ENCODE results near the gene DHRS1.

Gene DHRS1

GRCh38 chr14:24280797-24281460, 18.7 kb downstream of the DHRS1 start:
- no peak for DNase-seq

GRCh38 chr14:24279301-24280186, 20.0 kb downstream of the DHRS1 start:
- peak; percentile 30 to 39 for DNase-seq

DNA sequence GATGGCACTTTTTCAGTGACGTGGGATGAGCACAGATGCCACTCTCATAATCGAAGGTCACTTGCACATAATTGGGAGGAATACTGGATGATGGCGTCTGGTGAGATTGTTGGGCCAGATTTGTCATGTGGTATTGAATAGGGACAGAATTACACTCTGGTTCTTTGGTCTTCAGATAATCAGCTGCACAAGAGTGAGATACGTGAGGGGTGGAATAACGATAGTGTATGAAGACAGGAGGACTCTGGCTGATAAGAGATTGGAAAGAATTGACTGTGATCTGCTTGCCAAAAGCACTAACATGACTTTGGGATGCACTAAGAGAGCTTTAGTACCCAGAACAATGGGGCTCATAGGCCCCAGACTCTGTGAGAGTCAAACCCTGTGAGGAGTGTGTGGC, 21.2 kb downstream of the DHRS1 start:
- no peak for DNase-seq

GRCh38 chr14:24277606-24278321, 21.8 kb downstream of the DHRS1 start:
- no peak for DNase-seq

DNA sequence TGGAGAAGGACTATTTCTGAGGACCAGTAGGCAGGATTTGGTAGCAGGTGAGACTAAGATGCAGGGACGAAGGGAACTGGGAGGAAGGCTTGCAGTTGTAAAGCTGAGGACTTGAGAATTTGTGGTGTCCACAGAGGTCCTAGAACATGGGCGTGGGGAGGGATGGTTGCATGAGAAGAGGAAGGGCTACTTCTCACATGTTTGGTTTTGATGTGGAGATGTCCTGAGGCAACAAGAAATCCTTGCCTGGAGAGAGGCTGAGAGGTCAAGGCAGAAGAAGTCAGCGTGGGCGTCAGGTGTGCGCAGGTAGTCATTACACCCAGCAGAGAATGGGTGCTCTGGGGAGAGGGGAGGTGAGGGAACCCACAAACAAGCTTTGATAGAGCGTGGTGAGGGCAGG, 22.5 kb downstream of the DHRS1 start:
- no peak for DNase-seq

- DNase-seq = peak; percentile 37 to 49
These were observed 25.5 kb downstream of the DHRS1 start for GRCh38 chr14:24274101-24274543.

- no peak for DNase-seq
These were observed 26.1 kb downstream of the DHRS1 start for GRCh38 chr14:24273422-24273998.

DNA sequence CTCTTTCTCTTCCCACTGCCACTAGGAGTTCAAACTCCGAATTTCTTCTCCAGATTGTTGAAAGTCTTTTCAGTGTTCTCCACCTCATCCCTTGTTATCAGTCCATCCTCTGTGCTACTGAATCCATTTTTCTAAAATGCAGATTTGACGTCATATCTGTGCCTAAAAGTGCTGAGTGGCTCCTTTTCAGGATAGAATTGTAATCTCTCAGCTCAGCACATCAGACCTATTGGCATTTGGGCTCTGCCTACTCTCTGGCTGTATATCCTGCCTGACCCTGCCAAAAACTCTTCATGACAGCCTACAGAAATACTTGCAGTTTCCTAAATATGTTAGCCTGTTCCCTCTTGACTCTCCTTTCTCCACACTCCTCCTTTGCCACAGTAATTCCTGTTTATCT, 27.1 kb downstream of the DHRS1 start:
- no peak for DNase-seq

GRCh38 chr14:24271834-24272263, 27.7 kb downstream of the DHRS1 start:
- DNase-seq = no peak

DNA sequence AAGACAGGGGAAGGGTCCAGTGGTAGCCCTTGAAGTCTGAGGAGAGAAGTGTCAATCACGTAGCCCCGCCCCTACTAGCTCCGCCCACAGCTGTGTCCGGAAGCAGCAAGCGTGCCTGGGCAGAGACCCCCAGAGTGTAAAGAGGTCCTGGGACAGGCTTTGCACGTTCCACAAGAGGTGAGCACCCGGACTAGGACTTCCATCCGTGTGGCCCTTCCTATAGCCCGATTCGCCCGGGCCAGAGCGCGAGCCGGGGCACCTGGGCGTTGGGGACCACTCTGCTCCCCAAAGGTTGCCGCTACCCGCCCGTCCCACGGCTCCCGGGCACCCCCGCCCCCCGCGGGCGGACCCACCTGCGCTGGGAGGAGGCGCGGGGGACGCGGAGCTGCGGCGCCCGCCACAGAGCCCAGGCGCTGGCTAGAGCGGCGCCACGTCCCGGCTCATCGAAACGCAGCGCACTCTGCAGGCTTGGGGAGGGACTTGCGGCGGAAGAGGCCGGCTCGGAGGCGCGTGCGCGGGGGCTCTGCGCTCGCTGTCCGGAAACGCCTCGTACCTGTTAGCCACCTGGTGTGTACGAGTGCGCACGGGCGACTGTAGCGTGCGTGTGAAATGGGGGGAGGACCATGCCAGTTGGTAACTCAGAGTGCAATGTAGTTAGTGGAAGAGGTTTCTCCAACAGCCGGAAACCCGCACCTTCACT, 28.3 kb downstream of the DHRS1 start, which contains the start of gene RABGGTA:
Gene RABGGTA (minus strand): TSS at position 464 of the 700 bp plus-strand sequence. CDS start 482 bp downstream, outside the sequence.
- peak; percentile 77 to 81 for DNase-seq

GRCh38 chr14:24270537-24271133, 28.9 kb downstream of the DHRS1 start:
- DNase-seq = no peak

GRCh38 chr14:24269910-24270536, 29.6 kb downstream of the DHRS1 start:
- no peak for DNase-seq

DNA sequence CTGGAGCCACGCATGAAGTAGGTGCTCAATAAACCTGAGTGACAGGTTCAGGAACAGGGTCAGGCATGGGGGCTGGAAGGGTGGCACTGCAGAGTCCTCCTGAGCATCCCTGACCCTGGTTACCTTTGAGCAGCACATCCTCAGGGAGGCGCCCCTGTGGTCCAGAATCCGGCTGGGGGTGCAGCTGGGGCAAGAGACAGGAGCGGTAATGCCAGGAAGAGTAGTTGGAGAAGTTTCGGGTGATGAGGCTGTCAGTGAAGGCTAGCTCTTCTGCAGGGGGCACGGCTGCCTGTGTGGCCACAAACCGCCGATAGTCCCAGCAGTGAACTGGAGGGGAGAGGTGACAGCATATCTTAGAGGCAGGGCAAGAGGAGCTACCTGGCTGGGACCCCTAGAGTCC, 30.2 kb downstream of the DHRS1 start:
- no peak for DNase-seq

GRCh38 chr14:24268225-24268624, 31.4 kb downstream of the DHRS1 start:
- DNase-seq = no peak

DNA sequence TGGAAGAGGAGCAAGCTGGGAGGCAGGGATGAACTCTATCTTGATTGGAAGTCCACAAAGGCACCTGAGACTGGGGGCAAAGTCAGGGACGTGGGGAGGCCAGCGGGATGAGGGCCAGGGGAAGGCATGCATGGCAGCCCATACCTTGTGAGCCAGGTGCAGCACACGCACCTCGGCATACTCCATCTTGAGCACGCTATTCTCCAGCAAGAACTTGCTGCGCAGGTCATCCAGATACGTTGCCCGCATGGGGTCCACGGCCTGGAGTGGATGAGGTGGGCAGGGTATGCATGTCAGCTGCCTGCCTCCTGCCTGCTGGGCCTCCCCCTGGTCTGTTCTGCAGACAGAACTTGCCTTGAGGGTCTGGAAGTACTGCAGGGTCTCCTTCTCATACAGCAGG, 32.1 kb downstream of the DHRS1 start:
- no peak for DNase-seq

GRCh38 chr14:24266344-24267244, 33.0 kb downstream of the DHRS1 start:
- no peak for DNase-seq

DNA sequence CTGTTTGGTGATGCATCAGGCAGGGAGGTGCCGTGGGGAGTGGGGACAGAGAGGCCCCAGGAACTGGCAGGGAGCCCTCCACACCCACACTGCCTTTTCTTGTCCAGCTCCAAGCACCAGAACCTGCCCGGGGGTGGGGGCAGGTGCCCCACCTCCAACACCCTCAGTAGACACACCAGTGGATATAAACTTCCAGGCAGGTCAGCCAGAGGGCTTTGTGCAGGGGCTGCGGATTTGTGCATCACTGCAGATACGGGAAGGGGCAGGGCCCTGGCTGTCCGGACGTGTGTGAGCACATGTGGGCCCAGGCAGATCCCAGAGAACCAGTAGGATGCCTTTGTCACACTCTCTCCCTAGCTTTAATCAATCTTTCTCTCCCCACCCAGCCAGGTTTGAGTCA, 35.3 kb downstream of the DHRS1 start:
- DNase-seq = no peak

- DNase-seq = no peak
These were observed 35.7 kb downstream of the DHRS1 start for GRCh38 chr14:24263848-24264247.

DNA sequence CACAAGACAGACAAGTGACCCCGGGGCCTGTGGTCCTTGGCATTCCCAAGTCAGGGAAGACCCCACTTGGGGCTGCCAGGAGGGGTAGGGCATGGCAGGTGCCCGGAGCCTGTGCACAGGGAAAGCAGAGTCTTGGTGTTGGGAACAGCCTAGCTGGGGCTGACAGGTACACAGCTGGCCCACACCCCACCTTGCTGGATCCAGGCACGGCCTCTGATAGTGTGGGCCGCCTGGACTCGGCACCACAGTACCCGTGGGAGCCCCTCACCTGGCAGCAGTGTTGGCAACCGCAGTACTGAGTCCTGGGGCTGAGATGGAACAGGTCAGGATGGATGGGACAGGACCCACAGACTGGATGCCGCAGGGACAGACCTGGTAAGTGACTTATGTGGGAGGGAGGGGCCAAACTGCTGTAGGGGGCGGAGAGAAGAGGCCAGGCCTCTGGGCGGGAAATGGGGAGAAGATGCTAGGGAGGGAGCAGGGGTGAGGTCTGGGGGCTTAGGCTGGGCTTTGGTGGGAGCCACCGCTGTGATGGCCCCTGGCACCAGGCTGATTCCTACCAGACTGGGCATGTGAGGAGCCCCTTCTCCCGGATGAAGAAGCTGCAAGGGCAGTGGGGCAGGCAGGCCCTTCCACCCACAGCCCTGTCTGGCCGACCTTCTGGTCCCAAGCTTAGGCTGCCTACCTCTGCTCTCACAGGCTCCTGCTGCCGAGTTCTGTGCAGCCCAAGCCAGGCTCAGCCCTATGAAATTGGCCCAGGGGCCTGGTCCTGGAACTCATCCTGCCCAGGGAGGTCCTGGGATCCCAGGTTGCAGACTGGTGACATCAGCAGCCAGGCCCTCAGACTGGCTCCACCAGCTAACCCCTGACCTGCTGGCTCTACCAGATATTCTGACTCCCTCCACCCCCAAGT, 36.5 kb downstream of the DHRS1 start, which contains the start of gene TGM1:
Gene TGM1 (minus strand): TSS at position 357 of the 913 bp plus-strand sequence. CDS start 825 bp downstream, outside the sequence.
- DNase-seq = no peak

Measured in stimulated activated CD4-positive, alpha-beta T cell treated with anti-CD3 and anti-CD28 coated beads, Interleukin-2, amount 100 ng/mL, for 48 hours (primary cell).